ENCODE data around the gene TRHDE.

- no peak for TF ChIP-seq CTCF (IDR thresholded peaks at IDR 0.05)
- no peak for TF ChIP-seq ZNF396 (CRISPR knock-in tag; IDR thresholded peaks at IDR 0.05; ENCODE audit: borderline replicate concordance)
- no peak for TF ChIP-seq USF1 (CRISPR knock-in tag; IDR thresholded peaks at IDR 0.05)
- no peak for TF ChIP-seq SMAD3 (CRISPR knock-in tag; IDR thresholded peaks at IDR 0.05; ENCODE audit: borderline replicate concordance)
These were observed 444.9 kb downstream of the TRHDE start for GRCh38 chr12:72717036-72717435.
